Activated naive CD8-positive, alpha-beta T cell treated with anti-CD3 and anti-CD28 coated beads, Interleukin-2, amount 50 U/mL, for 24 hours (primary cell): ENCODE measurements around the gene CBLN3.

ENCODE experiments used
- ATAC-seq: fragments of 150-1000 bp; cut with Tn5 transposase; one replicate; pipeline ENCODE4 v1.10.0; 2021
- DNase-seq: peaks from one replicate; pipeline ENCODE4 v3.0.0; 2021
- H3K27ac Mint-ChIP-seq: one replicate; pipeline ENCODE4 v1.8.0; 2021; ENCODE audit warnings: mild to moderate bottlenecking, mixed read lengths
- H3K27me3 Mint-ChIP-seq: one replicate; pipeline ENCODE4 v1.8.0; 2021; ENCODE audit warnings: mixed read lengths
- H3K36me3 Mint-ChIP-seq: one replicate; pipeline ENCODE4 v1.8.0; 2021; ENCODE audit warnings: low read depth, mixed read lengths
- H3K4me1 Mint-ChIP-seq: one replicate; pipeline ENCODE4 v1.8.0; 2021; ENCODE audit warnings: mixed read lengths
- H3K4me3 Mint-ChIP-seq: one replicate; pipeline ENCODE4 v1.8.0; 2021; ENCODE audit warnings: mild to moderate bottlenecking, moderate library complexity, mixed read lengths
- H3K9me3 Mint-ChIP-seq: one replicate; pipeline ENCODE4 v1.8.0; 2021; ENCODE audit warnings: mixed read lengths

The CBLN3 gene

GRCh38 chr14:24377126-24377525 is 52.3 kb downstream of the CBLN3 start:
- Mint-ChIP-seq H3K36me3 (no peaks in the 10 kb centered on the region), H3K4me1 (peaks cover 2% of the 10 kb centered on the region), H3K4me3 (no peak overlapping the region), H3K27me3 (no peaks in the 10 kb centered on the region), H3K27ac (no peak overlapping the region), H3K9me3 (no peaks in the 10 kb centered on the region)
- no peak for ATAC-seq
- DNase-seq: no peak
